AG10803 (cell line): Measurements from ENCODE around the gene FRMD4B.
"Not testable (repeated sequence)": the region's sequence is repeated elsewhere in the genome, so short reads cannot be mapped to it uniquely, and the experiment has no call there.

Experiments
- DNase-seq: peaks from one replicate; pipeline ENCODE4 v3.0.0; 2010; ENCODE audit warnings: low read depth
- H3K4me3 ChIP-seq: 2 replicates; pipeline ENCODE4 v1.5.1; 2011; ENCODE audit warnings: mild to moderate bottlenecking, low read length, control low read depth
- CTCF ChIP-seq: conservative IDR thresholded peaks from 2 replicates; pipeline ENCODE4 v1.5.1; 2011; ENCODE audit warnings: mild to moderate bottlenecking, low read length, control low read depth, inconsistent platforms

Gene FRMD4B

GRCh38 chr3:69290430-69290829 lies 95.5 kb downstream of the FRMD4B start:
- H3K4me3 ChIP-seq, result no peak overlapping the region
- no peak for DNase-seq
- TF ChIP-seq CTCF, result no peak

- H3K4me3 ChIP-seq, result no peak overlapping the region
- no peak for DNase-seq
- no peak for TF ChIP-seq CTCF
Observed at GRCh38 chr3:69290006-69290405, 95.9 kb downstream of the FRMD4B start.

GRCh38 chr3:69288161-69288895 lies 97.6 kb downstream of the FRMD4B start:
- no peak for TF ChIP-seq CTCF
- DNase-seq, result no peak
- no peak overlapping the region for H3K4me3 ChIP-seq

- H3K4me3 ChIP-seq, result no peak overlapping the region
- DNase-seq, result no peak
- TF ChIP-seq CTCF, result no peak
Observed at GRCh38 chr3:69283913-69284611, 101.8 kb downstream of the FRMD4B start.

GRCh38 chr3:69283496-69283895 lies 102.4 kb downstream of the FRMD4B start:
- H3K4me3 ChIP-seq, result no peak overlapping the region
- no peak for TF ChIP-seq CTCF
- no peak for DNase-seq

- TF ChIP-seq CTCF, result no peak
- H3K4me3 ChIP-seq, result no peak overlapping the region
- no peak for DNase-seq
Observed at GRCh38 chr3:69282181-69282580, 103.7 kb downstream of the FRMD4B start.

- not testable (repeated sequence) for H3K4me3 ChIP-seq, DNase-seq
Observed at GRCh38 chr3:69277403-69277802, 108.5 kb downstream of the FRMD4B start.
